Femur (tissue), 1 donor: ENCODE measurements around the gene CACNG7.
A peak's percentile ranks its signal among the peaks of the same experiment; 100 is the strongest.

Experiments
- DNase-seq: peaks from one replicate; pipeline ENCODE4 v3.0.0-alpha.2; 2017

Gene CACNG7

GRCh38 chr19:53957448-53958167, 48.5 kb downstream of the CACNG7 start:
- no peak for DNase-seq

GRCh38 chr19:53958168-53958571, 49.1 kb downstream of the CACNG7 start:
- DNase-seq = no peak

GRCh38 chr19:53958823-53959757, 50.0 kb downstream of the CACNG7 start:
- no peak for DNase-seq

- no peak for DNase-seq
These were observed 51.1 kb downstream of the CACNG7 start for GRCh38 chr19:53960187-53960586.

- no peak for DNase-seq
These were observed 51.8 kb downstream of the CACNG7 start for GRCh38 chr19:53960886-53961285.

- no peak for DNase-seq
These were observed 52.7 kb downstream of the CACNG7 start for GRCh38 chr19:53961523-53962356.

GRCh38 chr19:53962887-53963431, 53.9 kb downstream of the CACNG7 start, which contains the start of gene CACNG8:
Gene CACNG8, plus strand, starts transcription at chr19:53962937.
- no peak for DNase-seq

GRCh38 chr19:53965091-53965490, 56.0 kb downstream of the CACNG7 start:
- DNase-seq = no peak

- no peak for DNase-seq
These were observed 57.9 kb downstream of the CACNG7 start for GRCh38 chr19:53966931-53967330.

- DNase-seq = no peak
These were observed 60.3 kb downstream of the CACNG7 start for GRCh38 chr19:53969366-53969765.

GRCh38 chr19:53971673-53972072, 62.6 kb downstream of the CACNG7 start:
- no peak for DNase-seq

- peak; percentile 82 for DNase-seq
These were observed 68.4 kb downstream of the CACNG7 start for GRCh38 chr19:53977429-53977990.

- DNase-seq = peak; percentile 65
These were observed 69.1 kb downstream of the CACNG7 start for GRCh38 chr19:53977991-53978731.

- no peak for DNase-seq
These were observed 70.1 kb downstream of the CACNG7 start for GRCh38 chr19:53978975-53979801.

- no peak for DNase-seq
These were observed 71.7 kb downstream of the CACNG7 start for GRCh38 chr19:53980539-53981375.

GRCh38 chr19:53981376-53981951, 72.4 kb downstream of the CACNG7 start:
- DNase-seq = no peak

GRCh38 chr19:53982001-53982451, 72.9 kb downstream of the CACNG7 start:
- DNase-seq = peak; percentile 44

GRCh38 chr19:53982611-53983010, 73.5 kb downstream of the CACNG7 start:
- DNase-seq = peak; percentile 67
